NCI-H69 (cell line): ENCODE results near the gene NLRP6.
A peak's percentile ranks its signal among the peaks of the same experiment; 100 is the strongest.
"Not testable (repeated sequence)": the region's sequence is repeated elsewhere in the genome, so short reads cannot be mapped to it uniquely, and the experiment has no call there.

ENCODE experiments used
- DNase-seq: peaks from one replicate; lab custom pipeline; 2025; lab: John Stamatoyannopoulos, UW

NLRP6 gene

DNA sequence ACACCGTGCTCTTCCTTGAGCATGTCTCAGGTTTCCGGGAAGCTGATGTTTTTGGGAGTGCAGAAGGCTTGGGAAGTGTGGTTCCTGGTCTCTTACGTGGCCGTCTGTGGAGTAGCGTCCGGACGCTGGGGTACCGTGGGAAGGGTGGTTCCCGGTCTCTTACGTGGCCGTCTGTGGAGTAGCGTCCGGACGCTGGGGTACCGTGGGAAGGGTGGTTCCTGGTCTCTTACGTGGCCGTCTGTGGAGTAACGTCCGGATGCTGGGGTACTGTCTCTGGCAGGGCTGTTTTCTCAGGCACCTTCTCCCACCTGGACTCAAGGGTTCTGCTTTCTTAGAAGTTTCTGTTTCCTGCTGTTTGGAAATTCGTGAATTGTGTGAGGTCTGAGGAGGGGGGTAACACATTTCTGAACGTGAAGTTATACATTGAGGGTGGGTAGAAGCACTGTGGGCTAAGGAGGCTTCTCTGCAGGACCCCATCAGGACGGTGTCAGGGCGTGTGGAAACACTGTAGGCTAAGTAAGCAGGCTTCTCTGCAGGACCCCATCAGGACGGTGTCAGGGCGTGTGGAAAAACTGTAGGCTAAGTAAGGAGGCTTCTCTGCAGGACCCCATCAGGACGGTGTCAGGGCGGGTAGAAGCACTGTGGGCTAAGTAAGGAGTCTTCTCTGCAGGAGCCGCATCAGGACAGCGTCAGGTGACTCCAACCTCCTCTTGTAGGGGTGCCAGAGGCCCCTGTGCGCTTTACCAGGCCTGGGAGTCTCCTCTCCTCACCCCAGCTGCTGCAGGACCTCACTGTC, 47.8 kb downstream of the NLRP6 start:
- no peak for DNase-seq

DNA sequence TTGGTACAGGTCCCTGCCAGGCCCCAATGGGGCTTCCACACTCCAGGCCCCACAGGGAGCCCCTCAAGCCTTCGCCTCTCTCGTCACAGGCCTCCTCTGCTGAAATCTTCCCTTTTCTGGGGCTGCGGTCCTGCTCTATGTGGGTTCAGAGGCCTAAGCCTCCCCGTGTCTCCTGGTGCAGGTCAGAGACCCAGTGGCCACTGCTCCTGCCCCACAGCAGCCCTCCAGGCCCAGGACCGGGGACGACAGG, 48.3 kb downstream of the NLRP6 start:
- no peak for DNase-seq

DNA sequence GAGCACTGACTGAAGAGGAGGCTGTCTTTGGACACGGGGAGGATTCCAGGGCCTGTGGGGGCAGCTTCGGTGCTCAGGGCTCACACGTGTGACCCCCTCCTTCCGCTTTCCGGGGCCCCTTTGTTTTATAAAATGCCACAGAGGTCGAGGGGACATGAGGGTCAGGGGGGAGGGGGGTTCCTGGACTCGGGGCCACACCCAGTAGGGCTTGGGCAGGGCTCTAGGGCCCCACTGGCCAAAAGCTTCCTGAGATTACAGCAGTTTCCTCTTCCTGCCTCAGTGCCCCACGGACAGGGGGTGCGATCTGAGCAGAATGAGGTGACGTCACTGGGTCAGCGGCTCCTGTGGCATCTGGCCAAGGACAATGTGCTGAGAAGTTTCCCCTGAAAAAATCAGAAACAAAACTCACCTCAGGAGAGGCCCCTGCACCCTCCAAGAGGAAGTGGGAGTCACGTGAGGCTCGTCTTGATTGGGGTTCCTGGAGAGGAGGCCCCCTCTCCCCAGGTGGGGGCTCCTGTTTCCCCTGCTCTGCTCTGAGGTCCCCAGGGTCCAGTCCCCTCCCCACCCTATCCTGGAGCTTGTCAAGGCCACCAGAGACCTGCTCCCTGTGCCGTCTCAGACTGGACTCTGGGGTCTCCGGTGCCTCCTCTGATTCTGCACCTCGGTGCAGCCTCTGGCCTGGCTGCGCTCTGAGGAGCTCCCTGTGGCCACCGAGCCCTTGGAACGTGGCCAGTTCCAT, 48.8 kb downstream of the NLRP6 start:
- no peak for DNase-seq

DNA sequence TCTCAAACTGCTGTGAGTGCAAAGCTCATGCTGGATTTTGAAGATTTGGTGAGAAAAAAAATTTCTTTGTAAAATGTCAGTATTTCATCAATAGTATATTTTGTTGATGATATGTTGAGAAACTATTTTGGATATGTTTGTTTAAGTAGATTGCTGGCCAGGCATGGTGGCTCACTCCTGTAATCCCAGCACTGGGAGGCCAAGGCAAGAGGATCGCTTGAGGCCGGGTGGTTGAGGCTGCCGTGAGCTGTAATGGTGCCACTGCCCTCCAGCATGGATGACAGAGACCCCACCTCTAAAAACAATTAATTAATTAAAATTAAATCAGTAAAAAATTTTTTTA, 49.3 kb downstream of the NLRP6 start:
- no peak for DNase-seq

DNA sequence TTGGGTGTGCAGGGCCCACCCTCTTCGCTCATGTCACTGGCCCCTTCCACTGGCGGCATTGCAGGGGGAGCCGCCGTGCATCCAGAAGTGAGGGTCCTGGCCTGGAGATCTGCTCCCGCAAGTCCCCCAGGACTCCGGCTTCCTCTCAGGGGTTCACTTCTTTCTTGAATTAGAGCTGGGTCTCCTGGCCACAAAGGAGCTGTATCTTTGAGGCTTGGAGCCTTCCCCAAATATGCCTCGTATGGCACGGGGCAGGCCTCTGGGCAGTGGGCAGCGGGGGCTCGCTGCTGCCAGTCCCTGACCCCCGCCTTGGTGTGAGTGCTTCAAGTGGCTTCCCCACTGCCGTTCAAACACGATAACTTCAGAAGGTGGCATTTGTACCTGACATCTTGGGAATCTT, 49.8 kb downstream of the NLRP6 start:
- no peak for DNase-seq

DNA sequence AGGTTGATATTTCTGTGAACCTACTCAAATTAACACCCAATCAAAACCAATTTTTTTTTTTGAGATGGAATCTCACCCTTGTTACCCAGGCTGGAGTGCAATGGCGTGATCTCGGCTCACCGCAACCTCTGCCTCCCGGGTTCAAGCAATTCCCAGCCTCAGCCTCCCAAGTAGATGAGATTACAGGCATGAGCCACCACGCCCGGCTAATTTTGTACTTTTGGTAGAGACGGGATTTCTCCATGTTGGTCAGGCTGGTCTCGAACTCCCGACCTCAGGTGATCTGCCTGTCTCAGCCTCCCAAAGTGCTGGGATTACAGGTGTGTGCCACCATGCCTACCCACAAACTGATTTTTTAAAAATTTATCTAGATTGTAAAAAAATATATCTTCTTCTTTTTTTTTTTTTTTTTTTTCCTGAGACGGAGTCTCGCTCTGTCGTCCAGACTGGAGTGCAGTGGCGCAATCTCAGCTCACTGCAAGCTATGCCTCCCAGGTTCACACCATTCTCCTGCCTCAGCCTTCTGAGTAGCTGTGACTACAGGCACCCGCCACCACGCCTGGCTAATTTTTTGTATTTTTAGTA, 50.4 kb downstream of the NLRP6 start:
- DNase-seq, result not testable (repeated sequence)

DNA sequence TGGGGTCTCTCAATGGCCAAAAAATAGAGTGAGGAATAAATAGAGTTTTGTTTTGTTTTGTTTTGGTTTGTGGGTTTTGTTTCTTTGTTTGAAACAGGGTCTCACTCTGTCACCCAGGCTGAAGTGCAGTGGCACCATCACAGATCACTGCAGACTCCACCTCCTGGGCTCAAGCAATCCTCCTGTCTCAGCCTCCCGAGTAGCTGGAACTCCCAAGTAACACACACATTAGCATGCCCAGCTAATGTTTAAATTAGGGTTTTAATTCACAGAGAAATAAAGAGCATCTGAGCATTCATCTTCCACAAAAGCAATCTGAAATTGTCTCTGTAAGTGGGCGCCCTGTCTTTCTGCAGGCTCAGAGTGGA, 51.7 kb downstream of the NLRP6 start:
- no peak for DNase-seq

DNA sequence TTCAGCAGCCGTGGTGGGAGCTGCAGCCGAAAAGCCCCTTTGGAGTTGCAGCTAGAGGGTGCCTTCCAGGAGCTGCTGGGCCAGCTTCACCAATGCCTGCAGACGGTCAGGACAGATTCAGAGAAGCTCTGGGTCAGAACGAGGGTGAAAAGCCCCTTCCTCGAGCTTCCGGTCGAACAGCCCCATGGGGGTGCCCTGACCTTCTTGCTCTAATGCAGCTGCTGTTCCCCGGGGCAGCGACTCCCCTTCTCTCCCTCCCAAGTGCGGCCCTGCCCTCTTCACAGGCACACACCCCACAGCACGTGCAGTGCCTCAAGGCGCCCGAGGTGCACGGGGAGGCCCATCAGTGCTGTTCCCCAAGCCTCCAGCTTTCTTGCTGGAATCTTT, 52.1 kb downstream of the NLRP6 start:
- no peak for DNase-seq

DNA sequence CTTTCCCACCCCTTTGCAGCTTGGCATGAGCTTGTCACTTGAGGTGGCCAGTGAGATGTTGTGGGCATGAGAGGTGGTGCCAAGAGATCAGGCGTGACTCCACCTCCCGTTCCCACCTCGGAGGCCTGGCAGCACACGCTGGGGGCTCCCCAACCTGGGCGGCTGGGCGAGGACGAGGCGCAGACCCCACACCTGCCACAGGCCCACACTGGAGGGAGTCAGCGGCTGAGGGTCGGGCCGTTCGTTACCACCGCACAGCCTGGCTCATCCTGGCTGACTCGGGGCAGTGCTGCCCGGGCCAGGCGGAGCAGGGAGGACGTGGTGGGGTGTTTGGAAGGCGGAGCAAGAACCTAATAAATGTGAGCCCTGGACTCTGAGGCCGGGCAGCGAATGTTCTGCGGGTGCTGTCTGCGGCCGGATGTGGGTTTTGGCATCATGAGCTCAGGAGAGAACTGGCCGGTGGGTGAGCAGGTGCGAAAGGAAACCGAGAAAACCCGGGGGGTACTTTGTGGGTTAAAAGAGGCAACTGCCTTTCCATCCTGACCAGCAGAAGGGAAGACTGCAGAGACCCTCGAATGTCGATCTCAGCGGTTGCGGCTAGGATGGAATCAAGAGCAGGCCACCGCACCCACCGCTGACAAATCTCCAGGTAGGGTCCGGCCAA, 52.6 kb downstream of the NLRP6 start:
- no peak for DNase-seq

DNA sequence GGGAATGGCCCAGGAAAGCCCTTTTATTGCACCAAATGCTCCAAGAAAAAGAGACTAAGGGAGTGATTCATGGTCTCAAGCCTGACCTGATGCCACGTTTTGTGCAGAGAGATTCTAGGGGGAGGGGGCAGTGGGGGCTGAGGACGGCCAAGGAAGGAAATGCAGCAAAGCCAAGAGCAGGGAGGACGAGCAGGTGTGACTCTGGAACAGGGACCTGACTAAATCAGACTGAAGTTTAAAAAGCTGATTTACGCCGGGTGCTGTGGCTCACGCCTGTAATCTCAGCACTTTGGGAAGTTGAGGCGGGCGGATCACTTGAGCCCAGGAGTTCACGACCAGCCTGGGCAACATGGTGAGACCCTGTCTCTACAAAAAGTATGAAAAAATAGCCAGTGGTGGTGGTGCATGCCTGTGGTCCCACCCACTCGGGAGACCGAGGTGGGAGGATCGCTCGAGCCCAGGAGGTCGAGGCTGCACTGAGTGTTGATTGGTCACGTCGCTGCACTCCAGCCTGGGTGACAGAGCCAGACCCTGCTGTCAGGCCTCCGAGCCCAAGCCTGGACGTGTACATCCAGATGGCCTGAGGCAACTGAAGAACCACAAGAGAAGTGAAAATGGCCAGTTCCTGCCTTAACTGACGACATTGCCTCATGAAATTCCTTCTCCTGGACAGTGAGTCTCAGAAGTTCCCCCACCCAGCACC, 53.3 kb downstream of the NLRP6 start:
- no peak for DNase-seq

DNA sequence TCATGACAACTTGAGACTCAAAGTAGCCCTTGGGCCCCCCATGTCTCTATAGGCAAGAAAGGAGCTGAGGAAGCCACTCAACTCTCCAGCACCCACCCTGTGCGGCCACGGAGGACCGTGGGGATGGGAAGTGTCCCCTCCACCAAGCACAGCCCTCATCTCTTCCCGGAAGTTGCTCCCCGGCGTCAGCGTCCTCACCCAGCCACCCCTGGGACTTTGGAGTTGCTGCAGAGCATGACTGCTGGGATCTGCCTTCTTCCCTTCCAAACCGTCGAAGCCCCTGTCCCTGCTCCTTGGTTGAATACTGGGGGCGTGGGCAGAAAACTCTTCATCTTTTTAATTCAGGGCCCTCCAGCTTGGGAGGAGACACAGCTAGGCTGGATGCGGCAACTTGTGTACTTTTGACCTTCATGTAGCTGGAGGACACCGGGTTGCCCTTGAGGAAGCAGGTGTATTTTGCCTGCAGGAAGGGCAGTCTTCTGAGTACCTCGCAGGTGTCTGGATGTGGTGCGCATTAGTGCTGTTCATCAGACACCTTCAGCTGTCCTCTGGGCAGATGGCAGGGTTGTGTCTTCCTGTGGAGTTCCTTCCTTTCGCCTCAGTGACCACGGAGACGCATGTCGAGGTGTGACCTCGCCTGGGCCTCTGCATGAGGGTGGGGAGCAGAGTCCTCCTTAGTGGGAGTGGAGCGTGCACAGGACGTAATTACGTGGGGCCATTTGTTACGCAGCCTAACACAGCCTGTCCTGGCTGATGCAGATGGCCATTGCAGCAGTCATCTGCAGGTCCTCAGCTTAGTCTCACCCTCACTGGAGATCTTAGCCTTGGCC, 54.7 kb downstream of the NLRP6 start:
- no peak for DNase-seq

DNA sequence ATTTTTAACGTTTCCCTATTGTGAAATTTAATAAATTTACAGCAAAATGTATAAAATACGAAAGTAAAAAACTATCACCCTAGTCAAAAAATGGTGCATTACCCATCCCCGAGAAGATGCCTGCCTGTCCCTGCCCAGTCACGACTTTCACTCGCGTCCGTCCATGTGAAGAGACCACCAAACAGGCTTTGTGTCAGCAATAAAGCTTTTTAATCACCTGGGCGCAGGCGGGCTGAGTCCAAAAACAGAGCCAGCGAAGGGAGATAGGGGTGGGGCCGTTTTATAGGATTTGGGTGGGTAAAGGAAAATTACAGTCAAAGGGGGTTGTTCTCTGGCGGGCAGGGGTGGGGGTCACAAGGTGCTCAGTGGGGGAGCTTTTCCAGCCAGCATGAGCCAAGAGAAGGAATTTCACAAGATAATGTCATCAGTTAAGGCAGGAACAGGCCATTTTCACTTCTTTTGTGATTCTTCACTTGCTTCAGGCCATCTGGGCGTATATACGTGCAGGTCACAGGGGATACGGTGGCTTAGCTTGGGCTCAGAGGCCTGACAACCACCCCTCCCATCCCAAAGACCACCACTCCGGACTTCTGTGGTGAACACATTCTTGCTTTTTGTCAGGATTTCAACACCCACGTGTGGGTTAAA, 55.5 kb downstream of the NLRP6 start:
- not testable (repeated sequence) for DNase-seq

DNA sequence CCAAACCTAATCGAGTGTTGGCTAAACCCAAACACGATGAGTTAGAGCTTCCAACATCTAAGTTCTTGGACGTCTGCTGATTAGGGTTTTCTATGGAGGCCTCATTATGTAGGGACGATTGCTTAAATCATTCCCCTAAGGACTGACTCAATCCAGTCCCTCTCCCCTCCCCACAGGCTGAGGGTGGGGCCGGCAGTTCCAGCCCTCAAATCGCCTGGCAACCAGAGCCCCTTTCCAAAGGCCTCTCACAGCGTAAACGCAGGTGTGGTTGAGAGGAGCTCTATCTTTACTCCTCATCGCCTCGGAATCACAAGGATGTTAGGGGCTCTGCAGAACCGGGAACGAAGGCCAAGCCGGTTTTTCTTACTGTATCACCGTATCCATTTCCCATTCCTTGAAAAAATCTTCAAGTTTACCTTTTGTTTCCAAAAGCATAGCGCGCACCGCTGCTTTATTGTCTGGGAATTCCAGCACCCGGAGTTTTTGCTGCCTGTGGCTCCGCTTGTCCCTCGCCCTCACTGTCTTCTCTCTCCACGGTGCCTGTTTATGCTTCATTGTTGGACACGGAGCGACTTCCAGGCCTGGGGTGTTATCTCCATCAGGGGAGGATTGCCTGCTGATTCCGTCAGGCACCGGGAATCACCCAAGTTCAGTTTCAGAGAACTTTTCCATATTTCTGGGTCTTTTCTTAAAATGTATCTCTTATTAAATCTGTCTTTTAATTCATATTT, 56.2 kb downstream of the NLRP6 start:
- peak; percentile 45 for DNase-seq
